Activated CD4-positive, CD25-positive, alpha-beta regulatory T cell treated with anti-CD3 and anti-CD28 coated beads, Interleukin-2, amount 50 U/mL, for 24 hours (primary cell): Measurements from ENCODE around the gene HIVEP3.

Experiments
- ATAC-seq, 2 donors: fragments of 150-1000 bp; cut with Tn5 transposase; one replicate each; pipeline ENCODE4 v1.10.0; 2021; ENCODE audit warnings: mild to moderate bottlenecking in 1 of 2, moderate library complexity in 1 of 2

HIVEP3 gene

GRCh38 chr1:41892301-41892781 lies 26.4 kb downstream of the HIVEP3 start:
- ATAC-seq, result no peak

DNA sequence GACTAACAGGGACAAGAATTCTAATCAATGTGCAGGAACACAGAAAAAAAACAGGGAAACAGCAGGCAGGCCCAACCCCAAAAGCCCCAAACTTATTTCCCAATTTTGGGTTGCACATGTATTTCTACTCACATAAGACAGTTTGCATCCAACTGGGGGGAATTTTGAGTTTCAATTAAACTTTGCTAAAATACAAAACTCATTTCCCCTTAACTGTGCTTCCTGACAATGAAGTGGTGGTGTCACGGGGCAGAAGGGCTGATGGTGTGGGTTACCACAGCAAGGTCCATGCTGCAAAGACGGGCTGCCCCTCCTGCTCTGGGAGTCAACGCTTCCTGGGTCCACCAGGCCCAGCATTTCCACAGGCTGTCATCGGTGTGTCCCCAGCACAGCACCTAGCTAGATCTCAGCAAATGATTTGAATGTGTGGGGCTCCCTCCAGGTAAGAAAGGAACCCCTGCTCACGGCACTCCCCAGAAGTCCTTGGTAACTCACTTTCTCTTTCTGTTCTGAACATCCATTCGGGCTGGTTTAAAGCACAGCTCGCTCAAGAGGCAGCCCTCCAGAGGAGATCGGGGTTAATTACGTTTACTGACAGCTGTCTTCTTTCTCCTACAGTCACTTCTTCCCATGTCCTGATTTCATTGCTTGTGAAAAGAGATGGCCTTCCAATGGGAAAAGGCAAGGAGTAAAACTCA lies 27.4 kb downstream of the HIVEP3 start:
- peak; percentile 96 to 98 for ATAC-seq

- no peak for ATAC-seq
Observed at GRCh38 chr1:41890825-41891198, 27.9 kb downstream of the HIVEP3 start.

GRCh38 chr1:41889506-41890414 lies 29.0 kb downstream of the HIVEP3 start:
- ATAC-seq, result no peak

GRCh38 chr1:41888756-41889155 lies 30.0 kb downstream of the HIVEP3 start:
- no peak for ATAC-seq

DNA sequence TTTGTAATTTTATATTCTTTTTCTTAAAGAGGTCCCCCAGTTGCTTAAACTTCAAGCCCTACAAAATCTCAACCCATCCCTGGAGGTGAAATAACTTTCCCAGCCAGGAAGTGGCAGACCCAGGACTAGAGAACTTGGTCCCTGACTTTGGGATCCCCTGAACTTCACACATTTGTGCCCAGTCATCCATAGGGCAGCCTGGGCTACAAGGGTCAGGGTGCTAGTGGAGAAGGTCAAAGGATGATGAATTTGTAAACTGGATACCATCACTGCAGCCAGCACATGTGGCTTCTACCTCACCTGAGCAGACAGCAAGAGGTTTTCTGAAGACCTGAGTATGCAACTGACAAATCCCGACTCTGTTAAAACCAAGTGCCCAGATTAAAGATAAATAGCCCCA lies 31.4 kb downstream of the HIVEP3 start:
- ATAC-seq, result no peak

GRCh38 chr1:41884256-41885230 lies 34.2 kb downstream of the HIVEP3 start:
- no peak for ATAC-seq

GRCh38 chr1:41883507-41883906 lies 35.2 kb downstream of the HIVEP3 start:
- no peak for ATAC-seq

DNA sequence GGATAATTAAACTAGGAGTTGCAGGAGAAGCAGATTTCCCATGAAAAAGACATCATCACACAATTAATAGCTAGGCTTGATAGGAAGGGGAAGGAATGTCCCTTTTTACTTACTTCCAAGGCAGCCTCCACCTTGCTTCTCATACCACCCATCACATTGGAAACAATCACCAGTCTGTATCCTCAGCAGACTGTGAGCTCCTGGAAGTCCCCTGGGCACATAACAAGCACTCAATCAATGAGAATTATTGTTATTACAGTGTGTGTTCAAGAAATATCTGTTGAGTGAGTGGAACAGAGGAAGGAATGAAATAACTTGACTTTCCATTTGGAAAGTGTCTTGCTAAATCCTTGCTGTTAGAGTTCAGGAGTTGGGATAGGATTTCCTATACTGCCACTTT lies 36.2 kb downstream of the HIVEP3 start:
- no peak for ATAC-seq

GRCh38 chr1:41882068-41882477 lies 36.6 kb downstream of the HIVEP3 start:
- ATAC-seq, result no peak

DNA sequence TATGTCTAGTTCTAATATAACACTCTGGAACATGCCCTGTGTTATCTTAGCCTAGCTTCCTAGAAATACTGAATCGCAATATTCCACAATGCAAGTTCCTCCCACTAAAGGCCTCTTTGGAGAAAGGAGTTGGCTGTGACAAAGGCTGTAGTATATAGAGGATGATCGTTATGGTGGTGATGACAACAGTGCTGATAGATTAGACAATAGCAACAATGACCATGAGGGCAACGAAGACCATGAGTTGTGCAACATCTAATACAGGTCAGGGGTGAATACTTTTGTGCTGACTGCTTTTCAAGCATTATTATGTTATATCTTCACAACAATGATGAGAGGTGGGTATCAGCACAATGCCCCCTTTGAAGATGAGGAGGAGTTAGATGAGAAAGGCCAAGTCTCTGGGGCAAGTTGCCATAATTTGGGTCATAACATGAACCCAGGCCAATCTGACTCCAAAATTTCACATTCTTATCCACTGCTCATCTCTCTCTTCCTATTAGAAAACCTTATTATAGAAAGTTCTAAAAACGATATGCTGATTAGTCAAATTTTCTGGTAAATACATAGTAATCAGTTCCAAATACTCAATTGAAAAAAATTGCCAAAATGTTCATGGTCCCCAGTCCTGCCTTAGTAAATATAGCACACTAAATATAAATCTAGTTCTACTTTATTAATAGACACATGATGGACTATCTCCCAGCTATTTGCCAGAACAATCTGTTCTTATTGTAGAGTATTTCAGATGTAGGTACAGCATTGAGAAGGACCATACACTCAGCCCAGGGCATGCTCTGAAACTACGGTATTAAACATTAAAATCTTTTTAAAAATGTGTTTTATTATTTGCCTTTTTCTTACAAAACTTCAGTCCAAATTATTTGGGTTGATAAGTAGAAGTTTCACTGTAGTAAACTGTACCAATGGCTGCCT lies 37.5 kb downstream of the HIVEP3 start:
- no peak for ATAC-seq

GRCh38 chr1:41880261-41880660 lies 38.5 kb downstream of the HIVEP3 start:
- no peak for ATAC-seq

GRCh38 chr1:41879617-41880016 lies 39.1 kb downstream of the HIVEP3 start:
- no peak for ATAC-seq

DNA sequence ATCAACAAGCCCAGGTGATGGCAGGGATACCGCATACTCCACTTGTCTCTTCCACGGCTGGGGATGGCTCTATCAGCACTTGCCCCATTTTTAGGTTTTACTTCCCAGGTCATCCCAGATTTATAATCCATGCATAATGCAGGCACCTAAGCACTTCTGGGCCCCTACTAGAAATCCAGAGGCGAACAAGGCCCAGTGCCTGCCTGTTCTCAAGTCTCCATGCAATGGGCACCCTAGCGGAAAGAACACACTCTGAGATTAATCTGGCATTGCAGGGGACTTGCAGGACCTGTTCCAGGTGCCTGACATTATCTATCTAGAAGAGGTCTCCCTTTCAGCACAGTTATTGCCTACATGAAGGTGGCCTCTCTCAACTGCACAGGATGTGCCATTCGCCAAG lies 39.8 kb downstream of the HIVEP3 start:
- ATAC-seq, result no peak

DNA sequence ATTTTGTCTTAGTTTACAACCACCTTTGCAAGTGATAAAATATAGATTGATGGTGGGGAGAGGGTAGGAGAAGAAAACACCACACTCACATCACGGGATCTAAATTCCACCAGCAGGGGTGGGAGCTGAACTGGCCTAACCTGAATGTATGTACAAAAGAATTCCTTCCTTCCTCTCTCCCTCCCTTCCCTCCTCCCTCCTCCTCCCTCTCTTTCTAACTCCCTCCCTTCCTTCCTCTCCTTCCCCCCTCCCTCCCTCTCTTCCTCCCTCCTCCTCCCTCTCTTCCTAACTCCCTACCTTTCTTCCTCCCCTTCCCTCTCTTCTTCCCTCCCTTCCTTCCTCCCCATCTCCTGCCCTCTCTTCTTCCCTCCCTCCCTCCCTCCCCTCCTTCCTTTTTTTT lies 40.2 kb downstream of the HIVEP3 start:
- ATAC-seq, result no peak

DNA sequence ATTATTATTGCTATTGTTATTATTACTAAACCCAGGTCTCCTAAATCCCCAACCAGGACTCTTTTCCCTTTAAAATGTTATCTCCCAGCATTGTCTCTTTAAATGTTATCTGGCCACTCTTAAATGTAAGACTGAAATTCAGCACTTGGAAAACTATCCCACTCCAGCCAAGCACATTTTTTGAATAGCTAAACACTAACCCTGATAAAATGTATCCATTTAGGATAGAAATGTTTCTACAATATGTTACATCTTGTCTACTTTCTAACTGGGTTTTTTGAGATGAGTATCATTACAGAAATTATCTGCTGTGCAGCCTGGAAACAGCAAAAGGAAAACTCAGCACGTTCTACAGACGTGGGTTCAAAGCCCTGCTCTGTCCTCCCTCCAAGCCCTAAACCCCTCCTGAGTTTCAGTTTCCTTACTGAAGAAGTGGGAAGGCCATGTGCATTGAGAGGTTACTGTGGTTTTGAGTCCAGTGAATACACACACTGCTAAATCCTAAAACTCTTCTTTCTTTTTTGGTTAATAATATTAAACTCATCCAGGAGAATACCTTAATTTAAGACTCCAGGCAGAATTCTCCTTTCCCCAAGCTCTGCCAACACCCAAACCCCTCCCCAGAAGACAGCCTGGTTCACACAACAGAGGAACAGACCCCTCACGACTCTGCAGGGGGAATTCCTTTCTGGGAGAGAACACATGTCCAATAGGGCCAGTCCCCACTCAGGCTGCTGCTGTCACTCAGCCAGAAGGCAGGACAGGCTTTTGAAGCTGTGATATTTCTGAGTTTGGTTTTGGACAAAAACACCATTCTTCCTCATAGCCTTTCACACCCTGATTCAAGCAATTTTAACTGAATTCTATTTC lies 41.9 kb downstream of the HIVEP3 start:
- ATAC-seq, result no peak

- ATAC-seq, result no peak
Observed at GRCh38 chr1:41875487-41875886, 43.2 kb downstream of the HIVEP3 start.

- ATAC-seq, result no peak
Observed at GRCh38 chr1:41874903-41875411, 43.8 kb downstream of the HIVEP3 start.

GRCh38 chr1:41874151-41874719 lies 44.5 kb downstream of the HIVEP3 start:
- no peak for ATAC-seq

DNA sequence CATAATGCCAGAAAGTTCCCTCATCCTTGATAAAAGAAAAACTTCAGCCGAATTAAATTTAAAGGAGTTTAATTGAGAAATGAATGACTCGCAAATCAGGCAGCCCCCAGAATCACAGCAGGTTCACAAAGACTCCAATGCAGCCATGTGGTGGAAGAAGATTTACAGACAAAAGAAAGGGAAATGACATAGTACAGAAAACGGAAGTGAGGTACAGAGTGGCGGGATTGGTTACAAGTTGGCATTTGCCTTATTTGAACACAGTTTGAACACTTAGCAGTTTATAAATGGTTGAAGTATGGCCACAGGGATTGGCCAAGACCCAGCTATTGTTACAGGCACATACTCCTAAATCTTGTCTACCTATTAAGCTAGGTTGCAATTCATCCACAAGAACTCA lies 46.6 kb downstream of the HIVEP3 start:
- no peak for ATAC-seq
